Astrocyte (in vitro differentiated cells and primary cell): ENCODE data around the gene PPIL3.

ENCODE experiments used
- CTCF ChIP-seq: IDR thresholded peaks from 2 replicates; pipeline ENCODE4 v1.5.1; 2011; ENCODE audit warnings: low read depth, mild to moderate bottlenecking, inconsistent platforms, low read length, moderate library complexity; ENCODE audit not compliant: insufficient read depth
- EZH2 ChIP-seq: IDR thresholded peaks from 2 replicates; pipeline ENCODE4 v1.6.1; 2012; ENCODE audit warnings: mild to moderate bottlenecking, low read length, inconsistent platforms; ENCODE audit not compliant: insufficient read depth

GRCh38 chr2:200873560-200873959, 15.3 kb downstream of the PPIL3 start:
- TF ChIP-seq CTCF: no peak
- TF ChIP-seq EZH2: no peak
